ENCODE results near the gene LEPROT. TPM values are rescaled to one million over a fixed set of nuclear protein-coding genes. Genes with fewer than 3 reads are reported as not detected.

LEPROT gene
- total RNA-seq, 1 donor from 2014 or later: 87.7 TPM

GRCh38 chr1:65477414-65478378 is 57.2 kb downstream of the LEPROT start:
- no peak for DNase-seq (ENCODE audit: low spot score)

DNA sequence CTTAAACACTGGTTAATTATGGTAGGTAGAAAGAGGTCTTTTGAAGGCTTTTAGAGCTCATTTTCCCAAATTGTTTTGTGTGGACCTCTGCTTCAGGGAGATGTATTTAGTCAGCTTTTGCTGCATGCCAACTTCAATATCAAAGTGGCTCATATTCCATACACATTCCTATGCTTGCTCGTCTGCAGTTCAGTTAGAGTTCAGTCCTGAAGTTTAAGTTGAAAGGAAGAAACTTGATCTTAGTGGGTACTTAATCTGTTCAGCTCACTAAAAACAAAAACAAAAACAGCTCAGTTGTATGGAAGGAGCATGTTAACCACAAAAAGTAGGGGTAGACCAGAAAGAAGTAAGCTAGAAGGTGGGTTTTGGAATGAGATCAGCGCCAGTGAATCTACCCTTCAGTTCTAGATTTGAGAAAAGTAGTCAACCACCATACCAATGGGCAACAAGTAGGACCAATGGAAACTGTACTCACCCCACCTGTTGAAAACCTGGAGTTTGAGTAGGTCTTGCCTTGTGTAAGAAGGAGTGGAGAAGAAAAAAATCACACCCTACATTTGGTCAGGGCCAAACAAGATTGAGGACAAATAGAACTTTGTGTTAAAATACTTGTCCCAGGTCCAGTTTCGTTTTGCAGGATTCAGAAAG is 58.0 kb downstream of the LEPROT start:
- DNase-seq (ENCODE audit: low spot score): no peak

DNA sequence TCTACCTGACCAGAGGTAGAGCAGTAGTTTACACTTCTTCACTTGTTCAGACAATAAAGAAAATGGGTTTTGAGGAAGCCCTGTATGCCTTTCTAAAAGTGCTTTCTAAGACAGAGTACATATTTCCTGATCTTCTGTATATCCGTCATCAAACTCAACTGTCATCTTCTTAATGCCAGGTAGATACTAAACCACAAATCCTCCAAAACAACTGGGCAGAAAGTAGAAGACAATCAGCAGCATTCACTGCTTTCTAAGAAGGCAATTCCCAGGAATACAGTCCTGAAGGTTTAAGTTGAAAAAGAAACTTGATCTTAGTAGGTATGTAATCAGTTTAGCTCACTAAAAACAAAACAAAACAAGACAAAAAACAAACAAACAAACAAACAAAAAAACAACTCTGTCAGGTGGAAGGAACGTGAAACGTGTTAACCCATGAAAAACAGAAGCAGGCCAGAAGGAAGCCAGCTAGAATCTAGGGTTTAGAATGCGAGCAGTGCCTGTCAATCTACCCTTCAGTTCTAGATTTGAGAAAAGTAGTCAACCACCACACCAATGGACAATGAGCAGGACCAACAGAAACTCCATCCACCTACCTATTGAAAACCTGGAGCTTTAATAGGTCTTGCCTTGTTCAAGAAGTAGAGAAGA is 59.2 kb downstream of the LEPROT start:
- DNase-seq (ENCODE audit: low spot score): no peak

DNA sequence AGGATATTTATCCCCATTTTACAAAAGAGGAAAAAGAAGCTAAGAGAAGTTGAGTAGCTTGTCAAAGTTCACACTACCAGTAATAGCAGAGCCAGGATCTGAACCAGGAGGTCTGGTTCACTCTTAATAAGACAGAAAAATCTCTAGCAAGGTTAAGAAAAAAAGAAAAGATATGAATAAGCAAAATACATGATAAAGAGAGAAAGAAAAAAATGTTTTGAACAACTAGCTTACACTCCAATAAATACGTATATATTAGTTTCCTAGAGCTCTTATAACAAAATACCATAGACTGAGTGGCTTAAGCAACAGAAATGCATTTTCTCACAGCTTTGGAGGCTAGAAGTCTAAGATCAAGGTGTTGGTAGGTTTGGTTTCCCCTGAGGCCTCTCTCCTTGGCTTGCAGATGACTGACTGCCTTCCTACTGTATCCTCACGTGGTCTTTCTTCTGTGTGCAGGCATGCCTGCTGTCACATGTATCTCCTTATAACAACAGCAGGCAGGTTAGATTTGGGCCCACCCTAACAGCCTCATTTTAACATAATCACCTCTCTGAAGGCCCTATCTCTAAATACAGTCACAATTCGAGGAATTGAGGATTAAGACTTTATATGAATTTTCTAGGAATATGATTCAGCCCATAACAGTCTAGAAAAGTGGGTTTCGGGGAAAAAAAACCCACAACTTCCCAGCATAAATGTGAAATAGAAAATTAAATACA is 60.4 kb downstream of the LEPROT start:
- DNase-seq (ENCODE audit: low spot score): no peak

DNA sequence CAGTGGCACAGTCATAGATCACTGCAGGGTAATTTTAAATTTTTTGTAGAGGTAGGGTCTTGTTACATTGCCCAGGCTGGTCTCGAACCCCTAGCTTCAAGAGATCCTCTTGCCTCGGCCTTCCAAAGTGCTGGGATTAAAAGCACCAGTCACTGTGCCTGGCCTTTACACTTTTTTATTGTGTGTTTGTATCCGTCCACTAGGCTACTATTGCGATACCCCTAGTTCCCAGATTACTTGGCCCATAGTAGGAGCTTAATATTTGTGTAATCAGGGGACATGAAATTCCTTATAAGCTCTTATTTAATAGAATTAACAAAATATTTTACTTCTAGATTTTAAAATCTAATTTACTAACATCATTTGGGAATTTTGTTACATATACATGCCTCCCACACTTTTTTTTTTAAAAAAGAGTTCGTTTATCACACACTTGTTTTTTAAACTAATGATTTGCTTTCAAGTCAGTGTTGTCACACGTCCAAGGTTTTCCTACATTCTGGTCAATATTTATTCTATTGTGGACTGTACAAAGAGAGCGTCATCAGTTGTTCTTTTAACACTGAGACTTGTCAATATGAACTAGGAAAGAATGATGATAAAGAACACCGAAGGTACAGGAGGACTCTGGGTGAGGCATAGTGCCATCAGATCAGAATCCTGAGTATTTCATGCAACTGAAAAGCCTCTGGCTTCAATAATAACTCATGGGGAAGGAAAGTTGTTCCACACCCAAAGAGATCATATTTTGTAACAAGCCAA is 63.7 kb downstream of the LEPROT start:
- DNase-seq (ENCODE audit: low spot score): no peak

Other genes starting within 250 kb of the LEPROT start
- 3.4 TPM for gene DNAJC6, start 111.1 kb upstream of the LEPROT start, total RNA-seq
- 14.8 TPM for gene LEPR, start within 50 bp of the LEPROT start, total RNA-seq